Tibial nerve (tissue), 4 donors: ENCODE data around the gene SMIM27.

Experiments used
- EP300 ChIP-seq, 2 donors: sonication (generic); formaldehyde crosslinking; IDR thresholded peaks; one replicate each; pipeline ENCODE4 v1.6.1; 2017; ENCODE audit warnings: antibody characterized with exemption in 2 of 2, mild to moderate bottlenecking in 1 of 2
- POLR2A ChIP-seq, 2 donors: fragments of 450-650 bp; IDR thresholded peaks; one replicate each; pipeline ENCODE4 v1.6.1; 2017; ENCODE audit warnings: antibody characterized with exemption in 2 of 2, mild to moderate bottlenecking in 2 of 2, moderate library complexity in 2 of 2
- TF ChIP-seq, protein P1 (sequence below), 5 experiments: fragments of 200-600 bp in 3 of 5; fragments of 450-650 bp in 2 of 5; sonication (generic) in 3 of 5; IDR thresholded peaks; one replicate each; pipeline ENCODE4 v1.5.1; 2016 to 2019; ENCODE audit warnings: antibody characterized with exemption in 5 of 5, mild to moderate bottlenecking in 3 of 5, moderate library complexity in 2 of 5

- TF ChIP-seq POLR2A (IDR thresholded peaks at IDR 0.05): no peak
- TF ChIP-seq, protein P1, sequence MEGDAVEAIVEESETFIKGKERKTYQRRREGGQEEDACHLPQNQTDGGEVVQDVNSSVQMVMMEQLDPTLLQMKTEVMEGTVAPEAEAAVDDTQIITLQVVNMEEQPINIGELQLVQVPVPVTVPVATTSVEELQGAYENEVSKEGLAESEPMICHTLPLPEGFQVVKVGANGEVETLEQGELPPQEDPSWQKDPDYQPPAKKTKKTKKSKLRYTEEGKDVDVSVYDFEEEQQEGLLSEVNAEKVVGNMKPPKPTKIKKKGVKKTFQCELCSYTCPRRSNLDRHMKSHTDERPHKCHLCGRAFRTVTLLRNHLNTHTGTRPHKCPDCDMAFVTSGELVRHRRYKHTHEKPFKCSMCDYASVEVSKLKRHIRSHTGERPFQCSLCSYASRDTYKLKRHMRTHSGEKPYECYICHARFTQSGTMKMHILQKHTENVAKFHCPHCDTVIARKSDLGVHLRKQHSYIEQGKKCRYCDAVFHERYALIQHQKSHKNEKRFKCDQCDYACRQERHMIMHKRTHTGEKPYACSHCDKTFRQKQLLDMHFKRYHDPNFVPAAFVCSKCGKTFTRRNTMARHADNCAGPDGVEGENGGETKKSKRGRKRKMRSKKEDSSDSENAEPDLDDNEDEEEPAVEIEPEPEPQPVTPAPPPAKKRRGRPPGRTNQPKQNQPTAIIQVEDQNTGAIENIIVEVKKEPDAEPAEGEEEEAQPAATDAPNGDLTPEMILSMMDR (IDR thresholded peaks at IDR 0.05): no peak
- TF ChIP-seq EP300 (IDR thresholded peaks at IDR 0.05): no peak
These were observed 49.1 kb upstream of the SMIM27 start for GRCh38 chr9:32503008-32503407.
